Neural cell (in vitro differentiated cells): Measurements from ENCODE around the gene CDA.

Experiments
- CTCF ChIP-seq: fragments of 450-650 bp; IDR thresholded peaks from 2 replicates; pipeline ENCODE4 v1.5.1; 2014; ENCODE audit warnings: antibody characterized with exemption, mild to moderate bottlenecking, moderate library complexity; ENCODE audit not compliant: poor library complexity, severe bottlenecking
- EP300 ChIP-seq: fragments of 450-650 bp; conservative IDR thresholded peaks from 2 replicates; pipeline ENCODE4 v1.6.1; 2014; ENCODE audit warnings: antibody characterized with exemption, mild to moderate bottlenecking, moderate library complexity; ENCODE audit not compliant: poor library complexity, severe bottlenecking
- EZH2 ChIP-seq: fragments of 200-600, 300-800 bp; shearing (Covaris generic), sonication (generic); IDR thresholded peaks from 2 replicates; pipeline ENCODE4 v1.6.1; 2014; ENCODE audit warnings: antibody characterized with exemption, low read length, borderline replicate concordance, mild to moderate bottlenecking; ENCODE audit not compliant: insufficient read depth, poor library complexity, severe bottlenecking
- POLR2AphosphoS5 ChIP-seq: IDR thresholded peaks from 2 replicates; pipeline ENCODE4 v1.6.1; 2012
- RAD21 ChIP-seq: fragments of 450-650 bp; conservative IDR thresholded peaks from 2 replicates; pipeline ENCODE4 v1.6.1; 2014; ENCODE audit warnings: antibody characterized with exemption, mild to moderate bottlenecking, moderate library complexity
- REST ChIP-seq: IDR thresholded peaks from 2 replicates; pipeline ENCODE4 v1.6.1; 2012; ENCODE audit warnings: borderline replicate concordance
- SMC3 ChIP-seq: fragments of 450-650 bp; conservative IDR thresholded peaks from 2 replicates; pipeline ENCODE4 v1.6.1; 2014; ENCODE audit warnings: antibody characterized with exemption, mild to moderate bottlenecking, moderate library complexity; ENCODE audit not compliant: poor library complexity
- TAF1 ChIP-seq: IDR thresholded peaks from 2 replicates; pipeline ENCODE4 v1.6.1; 2012; ENCODE audit warnings: low read depth

GRCh38 chr1:20657024-20657423, 68.1 kb downstream of the CDA start:
- no peak for TF ChIP-seq RAD21
- no peak for TF ChIP-seq CTCF
- TF ChIP-seq POLR2AphosphoS5, result no peak
- no peak for TF ChIP-seq TAF1
- TF ChIP-seq REST, result no peak
- TF ChIP-seq EP300, result no peak
- TF ChIP-seq EZH2, result no peak
- TF ChIP-seq SMC3, result no peak
